Ureter (tissue), 1 donor: ENCODE data around the gene PPP1R26. TPM values are rescaled to one million over a fixed set of nuclear protein-coding genes. Genes with fewer than 3 reads are reported as not detected.
A peak's percentile ranks its signal among the peaks of the same experiment; 100 is the strongest.

Source experiments
- DNase-seq: peaks from one replicate; pipeline ENCODE4 v3.0.0-alpha.2; 2020; ENCODE audit warnings: low spot score
- total RNA-seq: library from RNA; stranded (reverse); gene quantifications from one replicate; pipeline ENCODE4 v1.2.4, GENCODE V29; 2023
- donor health status: DM: yes; HTN: yes; CAD: no.

The PPP1R26 gene
- total RNA-seq, 1 donor from 2014 or later, result 25.6 TPM

DNA sequence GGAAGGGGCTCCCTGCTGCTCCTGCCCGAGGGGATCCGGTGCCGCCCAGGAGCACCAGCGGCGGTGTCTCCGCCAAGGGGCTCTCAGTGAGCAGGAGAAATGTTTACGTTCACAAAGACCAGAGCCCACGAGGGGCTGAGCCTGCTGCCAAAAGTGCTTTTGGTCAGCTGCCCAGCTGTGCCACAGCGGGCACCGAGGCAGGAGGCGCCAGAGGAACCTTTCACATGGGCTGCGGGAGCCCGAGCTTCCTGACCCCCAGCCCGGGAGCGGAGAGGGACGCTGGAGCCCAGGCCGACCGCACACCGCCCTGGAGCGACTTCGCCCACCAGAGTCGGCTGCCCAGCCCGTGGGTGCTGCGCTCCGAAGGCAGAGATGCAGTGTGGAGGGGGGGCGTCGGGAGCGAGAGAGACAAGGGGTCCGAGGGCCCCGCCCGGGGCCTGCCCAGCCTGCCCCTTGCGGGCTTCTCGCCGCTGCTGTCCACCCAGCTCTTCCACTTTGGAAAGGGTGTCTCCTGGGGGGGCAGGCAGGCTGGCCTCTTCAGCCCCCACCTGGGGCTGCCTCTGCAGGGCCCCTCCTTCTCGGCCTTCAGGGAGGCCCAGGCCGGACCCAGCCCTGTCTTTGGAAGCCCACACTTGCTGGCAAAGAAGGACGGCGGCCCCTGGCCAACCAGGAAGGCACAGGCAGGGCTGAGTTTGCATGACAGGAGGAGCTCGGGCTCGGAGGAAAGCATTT lies 7.9 kb downstream of the PPP1R26 start:
- no peak for DNase-seq

DNA sequence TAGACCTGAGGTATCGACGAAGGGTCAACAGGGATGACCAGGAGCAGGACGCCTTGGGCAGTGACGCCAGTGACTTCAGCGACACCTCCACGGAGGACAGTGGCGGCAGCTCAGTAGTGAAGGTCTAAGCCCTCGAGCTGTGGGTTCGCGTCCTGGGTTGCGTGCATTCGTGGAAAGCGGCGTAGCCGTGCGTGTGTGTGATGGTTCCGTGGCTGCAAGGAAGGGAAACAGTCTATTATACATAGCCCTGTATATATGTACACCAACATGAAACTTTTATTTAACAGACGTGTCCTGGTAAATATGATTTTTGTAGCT lies 8.4 kb downstream of the PPP1R26 start:
- no peak for DNase-seq

DNA sequence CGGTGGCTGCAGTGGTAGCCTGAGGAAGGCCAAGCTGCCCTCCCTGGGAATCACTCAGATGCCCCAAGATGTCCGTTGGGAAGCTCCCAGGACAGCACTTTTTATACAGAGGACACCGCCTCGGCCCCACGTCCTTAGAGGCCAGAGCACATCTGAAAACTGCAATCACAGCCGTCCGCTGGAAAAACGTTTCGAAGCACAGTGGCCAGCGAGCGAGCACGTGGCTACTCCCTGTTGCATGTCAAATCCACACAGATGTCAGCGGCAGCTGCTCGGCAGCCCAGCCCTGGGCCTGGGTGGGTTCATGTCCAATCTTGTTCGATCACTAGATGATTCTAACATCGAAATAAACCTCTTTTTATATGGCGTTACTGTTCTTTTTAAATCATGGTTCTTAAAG lies 8.9 kb downstream of the PPP1R26 start:
- no peak for DNase-seq

DNA sequence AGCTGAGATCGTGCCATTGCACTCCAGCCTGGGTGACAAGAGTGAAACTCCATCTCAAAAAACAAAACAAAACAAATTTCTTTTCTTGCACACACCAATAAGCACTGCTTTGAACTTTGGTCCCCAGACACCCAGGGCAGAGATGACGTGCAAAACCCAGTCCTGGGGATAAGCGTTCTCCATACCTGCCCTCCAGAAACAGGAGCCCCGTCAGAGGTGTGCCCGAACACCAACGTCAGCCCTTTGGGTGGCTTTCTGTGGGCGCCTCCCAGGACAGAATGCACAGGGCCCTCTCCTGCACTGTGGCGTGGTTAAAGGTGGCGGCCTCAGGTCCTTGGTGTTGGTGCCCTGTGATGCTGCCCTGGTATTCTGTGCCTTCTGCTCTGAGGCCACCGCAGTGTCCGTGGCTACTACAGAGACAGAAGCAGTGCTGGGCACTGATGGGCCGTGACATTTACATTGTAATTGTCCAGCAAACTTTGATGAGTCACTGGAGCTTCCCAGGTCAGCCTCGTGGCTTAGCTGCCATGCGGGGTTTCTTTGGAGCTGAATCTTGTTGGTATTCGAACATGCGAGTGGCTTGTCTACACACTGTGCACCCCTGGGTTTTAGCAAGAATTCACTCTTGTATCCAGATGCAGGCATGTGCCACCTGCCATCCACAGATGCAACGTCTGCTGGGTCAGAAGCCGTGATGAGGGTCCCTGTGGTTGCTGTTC lies 9.8 kb downstream of the PPP1R26 start:
- no peak for DNase-seq

DNA sequence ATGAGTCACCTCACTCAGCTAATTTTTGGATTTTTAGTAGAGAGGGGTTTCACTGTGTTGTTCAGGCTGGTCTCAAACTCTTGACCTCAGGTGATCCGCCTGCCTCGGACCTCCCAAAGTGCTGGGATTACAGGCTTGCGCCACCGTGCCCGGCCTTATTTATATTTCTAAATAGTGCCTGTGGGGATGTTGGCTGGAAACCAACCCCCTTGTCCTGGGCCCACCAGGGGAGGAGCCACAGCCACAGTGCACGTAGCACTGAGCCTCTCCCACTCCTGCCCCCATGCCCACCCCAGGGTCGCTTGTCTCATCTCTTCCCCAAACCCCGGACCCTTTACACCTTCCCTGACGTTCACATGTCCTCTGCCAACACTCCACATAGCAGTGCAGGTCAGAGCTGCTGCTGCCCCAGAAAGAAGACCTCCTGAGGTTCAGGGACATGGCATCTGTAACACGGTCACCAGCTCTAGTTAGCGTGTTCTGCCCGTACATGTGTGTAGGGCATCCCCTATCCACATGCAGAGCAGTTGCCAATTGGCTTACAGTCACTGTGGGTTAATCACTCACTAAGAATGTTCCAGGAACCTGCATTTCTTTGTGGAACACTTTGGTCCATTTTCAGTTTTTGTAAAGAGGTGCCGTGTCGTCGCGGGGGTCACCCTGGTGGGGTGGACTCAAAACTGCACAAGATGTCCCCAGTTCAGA lies 10.7 kb downstream of the PPP1R26 start:
- DNase-seq, result no peak

DNA sequence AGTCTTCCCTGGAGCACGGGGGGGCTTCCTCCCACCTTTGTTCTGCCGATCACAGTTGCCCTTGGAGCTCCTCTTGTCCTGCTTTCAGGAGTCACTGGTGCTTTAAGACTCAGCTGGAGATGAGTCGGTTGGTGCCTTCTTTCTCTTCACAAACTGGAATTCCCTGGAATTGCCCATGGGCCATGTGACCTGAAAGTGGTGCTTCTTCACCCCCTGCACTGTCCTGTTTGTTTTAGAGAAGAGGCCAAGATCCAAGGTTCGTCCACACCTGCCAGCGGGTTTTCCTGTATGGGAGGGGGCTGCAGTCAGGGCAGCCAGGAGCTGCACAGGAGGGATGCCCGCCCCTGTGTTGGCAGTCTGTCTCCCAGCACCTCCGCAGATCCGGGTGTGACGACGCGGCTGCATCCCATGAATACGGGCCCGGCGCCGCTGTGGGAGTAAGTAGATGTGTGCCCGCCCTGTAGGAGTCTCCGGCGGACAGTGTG lies 11.4 kb downstream of the PPP1R26 start:
- DNase-seq, result no peak

DNA sequence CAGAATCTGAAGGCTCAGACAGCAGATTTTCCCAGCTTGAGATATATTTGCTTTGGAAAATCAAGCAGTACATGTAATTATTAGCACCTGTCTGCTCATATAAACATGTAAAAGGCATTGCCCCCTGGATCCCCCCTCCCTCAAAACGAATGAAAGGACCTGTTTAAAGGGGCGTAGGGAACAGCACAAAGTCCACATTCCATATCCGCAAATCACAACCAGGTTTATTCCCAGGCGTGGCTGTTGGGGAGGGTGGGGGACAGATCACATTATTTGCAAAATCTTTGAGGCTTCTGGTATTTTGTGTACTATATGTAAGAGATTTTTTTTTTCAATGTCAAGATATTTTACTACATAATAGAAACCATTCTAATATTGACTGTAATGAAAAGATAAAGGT lies 12.2 kb downstream of the PPP1R26 start:
- DNase-seq, result no peak

DNA sequence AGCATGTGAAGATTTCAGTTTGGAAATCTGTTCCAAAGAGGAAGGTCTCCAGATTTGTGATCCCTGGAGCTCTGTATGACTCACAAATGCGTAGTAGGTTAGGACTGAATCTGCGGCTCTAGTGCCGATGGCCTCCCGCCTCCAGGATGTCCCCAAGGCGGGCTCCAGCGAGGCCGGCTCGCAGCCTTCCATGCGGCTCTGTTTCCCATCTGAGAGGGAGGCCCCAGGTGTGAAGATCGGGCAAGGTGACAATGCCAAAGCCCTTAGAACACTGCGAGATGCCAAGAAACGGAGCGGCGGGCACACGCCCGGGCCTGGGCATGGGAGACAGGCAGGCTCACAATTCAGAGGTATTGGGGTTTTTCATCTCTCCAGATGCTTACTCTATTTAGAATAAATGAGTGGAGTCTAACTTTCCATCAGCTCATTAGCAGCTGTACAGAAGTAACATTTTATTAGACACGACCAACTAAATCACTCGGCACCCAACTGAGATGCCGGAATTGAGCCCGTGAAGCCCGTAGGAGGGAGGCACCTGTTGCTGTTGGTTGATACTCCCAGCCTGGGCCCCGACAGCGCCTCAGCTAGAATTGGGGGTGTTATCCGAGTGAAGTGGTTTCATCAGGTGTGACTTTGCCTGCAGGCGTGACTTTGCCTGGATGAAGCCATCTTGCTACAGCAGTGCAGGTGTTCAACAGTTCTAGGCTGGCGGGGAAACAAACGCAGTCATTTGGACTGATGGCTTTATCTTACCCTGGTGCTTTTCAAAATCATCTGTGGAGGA lies 13.5 kb downstream of the PPP1R26 start:
- DNase-seq, result no peak

DNA sequence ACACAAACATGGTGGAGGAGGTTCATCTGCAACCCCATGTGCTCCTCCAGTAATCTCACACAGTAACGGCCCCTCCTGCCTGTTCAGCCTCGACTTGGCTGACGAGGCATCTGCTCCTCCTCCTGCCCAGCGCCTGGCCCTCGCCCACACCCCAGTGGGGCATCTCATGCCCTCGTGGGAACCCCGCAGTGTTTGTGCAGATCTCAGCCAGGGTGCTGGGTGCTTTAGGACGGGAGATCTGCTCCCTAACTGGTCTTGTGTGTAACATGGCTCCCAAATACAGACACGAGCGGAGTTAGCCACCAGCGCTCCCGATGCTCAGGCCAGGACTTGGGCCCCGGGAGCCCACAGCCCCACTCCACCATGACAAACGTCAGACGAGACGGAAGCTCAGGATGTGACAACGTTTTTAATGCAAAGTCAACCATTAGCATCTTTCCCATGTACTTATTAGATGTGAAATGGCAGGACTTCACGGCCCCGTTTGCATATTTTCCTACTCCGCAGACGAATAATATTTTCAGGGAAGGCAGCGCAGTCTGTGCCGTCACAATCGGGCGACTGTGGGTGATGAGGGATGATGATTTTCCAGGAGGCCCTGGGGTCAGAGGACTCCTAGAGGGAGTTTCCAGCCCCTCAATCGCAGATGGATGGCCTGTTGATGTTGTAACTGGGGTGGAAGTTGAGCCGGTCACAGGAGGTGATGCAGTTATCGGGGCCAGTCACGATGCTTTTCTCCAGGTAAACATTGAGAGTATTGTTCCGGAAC lies 15.4 kb downstream of the PPP1R26 start:
- no peak for DNase-seq

DNA sequence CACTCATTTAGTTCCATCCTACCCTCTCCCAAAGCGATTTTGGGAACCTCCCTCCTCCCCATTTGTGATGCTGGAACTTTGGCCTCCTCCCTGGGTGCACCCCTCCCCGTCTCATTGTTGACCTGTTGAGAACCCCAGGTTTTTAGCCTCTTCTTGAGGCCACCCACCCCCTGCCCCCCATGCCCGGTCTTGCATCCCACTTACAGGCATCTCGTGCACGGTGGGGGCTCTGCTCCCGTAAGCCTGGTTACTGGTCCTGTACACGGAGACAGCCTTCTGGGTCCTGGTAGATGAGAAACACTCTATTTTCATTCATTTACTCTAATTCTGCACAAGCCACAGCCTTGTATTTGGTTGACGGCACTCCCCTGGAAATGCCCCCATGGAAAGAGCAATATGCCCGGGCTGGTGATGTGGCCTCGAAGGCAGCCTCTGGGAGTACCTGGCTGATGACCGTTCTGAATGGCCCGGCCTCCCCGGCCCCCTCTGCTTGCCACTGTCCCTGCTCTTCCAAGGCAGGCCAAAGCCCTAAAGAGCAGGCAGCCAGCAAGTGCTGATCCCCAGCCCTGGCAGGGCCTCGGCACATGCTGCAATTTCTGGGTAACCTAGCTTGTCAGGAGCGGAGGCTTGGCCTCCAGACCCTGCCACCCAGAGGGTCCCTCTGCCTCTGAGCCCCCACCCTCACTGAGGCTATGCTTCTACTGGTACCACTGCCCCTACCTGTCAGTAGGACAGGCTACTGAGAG lies 19.0 kb downstream of the PPP1R26 start:
- no peak for DNase-seq

DNA sequence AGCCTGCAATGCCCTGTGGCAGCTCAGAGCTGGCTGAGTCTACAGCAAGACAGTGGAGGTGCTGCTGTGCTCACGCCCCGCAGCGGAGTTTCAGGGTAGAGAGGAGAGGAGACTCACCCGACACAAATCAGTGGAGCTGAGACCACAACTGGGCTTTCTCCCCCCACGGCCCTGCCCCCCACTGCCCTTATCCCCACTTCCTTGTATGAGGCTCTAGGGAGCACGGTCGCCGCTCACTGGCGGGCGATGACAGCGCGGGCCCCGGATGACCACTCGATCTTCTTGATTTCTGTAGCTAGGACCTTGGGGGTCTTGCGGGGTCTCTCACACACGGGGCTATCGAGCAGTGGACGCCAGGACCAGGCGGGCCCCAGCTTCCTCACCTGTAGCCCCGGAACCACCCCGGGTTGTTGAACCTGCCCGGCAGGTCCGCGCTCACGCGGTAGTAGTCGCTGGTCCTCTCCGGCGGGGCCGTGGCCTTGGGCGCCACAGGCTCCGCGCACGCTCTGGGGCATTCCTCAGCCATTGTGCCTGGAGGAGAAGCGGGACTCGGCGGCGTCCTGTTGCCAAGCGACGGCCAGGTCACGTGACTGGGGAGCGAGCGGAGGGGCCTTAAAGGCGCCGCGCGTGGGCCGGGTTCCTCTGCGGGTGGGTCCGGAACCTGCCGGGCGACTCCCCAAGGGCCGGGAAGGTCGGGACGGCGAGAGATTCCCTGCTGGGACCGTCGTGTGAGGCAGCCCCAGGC lies 19.9 kb downstream of the PPP1R26 start:
- DNase-seq, result peak; percentile 94

DNA sequence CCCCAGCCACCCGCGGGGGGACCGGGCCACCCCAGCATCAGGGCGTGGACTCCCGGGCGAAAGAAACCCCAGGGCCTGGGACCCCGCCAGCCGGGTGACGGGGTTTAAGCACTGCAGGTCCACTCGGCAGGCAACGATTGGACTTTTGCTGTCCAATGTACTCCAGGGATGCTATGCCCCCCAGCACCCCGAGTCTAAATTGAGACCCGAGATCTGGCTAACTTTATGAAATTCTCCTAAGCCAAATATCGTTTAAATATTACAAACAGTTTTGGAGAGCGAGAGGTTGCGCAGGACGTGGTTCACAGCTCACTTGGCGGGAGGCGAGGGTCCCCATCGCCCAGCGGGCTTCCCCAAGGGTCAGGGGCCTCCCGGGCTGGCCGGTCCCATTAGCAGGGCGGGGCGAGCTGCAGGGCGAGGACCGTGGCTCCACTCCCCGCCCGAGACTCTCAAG lies 20.5 kb downstream of the PPP1R26 start:
- no peak for DNase-seq

DNA sequence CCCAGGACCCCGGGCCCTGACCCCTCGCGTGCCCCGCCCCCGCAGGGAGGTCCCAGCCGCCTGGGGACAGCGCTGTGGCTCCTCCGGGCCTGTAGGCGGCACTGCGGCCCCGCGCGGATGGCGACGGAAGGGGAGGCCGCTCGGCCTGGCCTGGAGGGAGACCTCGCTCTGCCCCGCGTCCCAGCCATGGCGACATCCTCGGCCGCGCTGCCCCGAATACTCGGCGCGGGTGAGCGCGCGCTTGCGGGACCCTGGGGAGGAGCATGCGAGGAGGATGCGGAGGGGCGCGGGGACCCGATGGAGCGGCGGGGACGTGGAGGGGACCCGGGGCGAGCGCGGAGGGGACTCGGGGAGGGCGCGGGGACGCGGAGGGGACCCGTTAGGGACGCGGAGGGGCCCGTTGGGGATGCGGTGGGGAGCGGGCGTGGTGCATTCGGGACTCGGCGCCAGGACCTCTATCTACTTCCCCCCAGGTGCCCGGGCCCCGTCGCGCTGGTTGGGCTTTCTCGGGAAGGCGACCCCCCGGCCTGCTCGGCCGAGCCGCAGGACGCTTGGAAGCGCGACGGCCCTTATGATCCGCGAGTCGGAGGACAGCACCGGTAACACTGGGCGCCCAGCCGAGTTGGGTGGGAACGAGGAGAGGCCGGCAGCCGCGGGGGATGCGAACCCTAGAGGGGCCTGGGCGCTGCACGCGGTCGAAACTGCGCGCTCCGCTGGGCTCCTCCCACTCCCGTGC lies 21.1 kb downstream of the PPP1R26 start, which contains the start of gene MRPS2:
Gene MRPS2 (plus strand): TSS at position 158 of the 736 bp plus-strand sequence. CDS start 29 bp downstream, at position 187.
- DNase-seq, result peak; percentile 84

DNA sequence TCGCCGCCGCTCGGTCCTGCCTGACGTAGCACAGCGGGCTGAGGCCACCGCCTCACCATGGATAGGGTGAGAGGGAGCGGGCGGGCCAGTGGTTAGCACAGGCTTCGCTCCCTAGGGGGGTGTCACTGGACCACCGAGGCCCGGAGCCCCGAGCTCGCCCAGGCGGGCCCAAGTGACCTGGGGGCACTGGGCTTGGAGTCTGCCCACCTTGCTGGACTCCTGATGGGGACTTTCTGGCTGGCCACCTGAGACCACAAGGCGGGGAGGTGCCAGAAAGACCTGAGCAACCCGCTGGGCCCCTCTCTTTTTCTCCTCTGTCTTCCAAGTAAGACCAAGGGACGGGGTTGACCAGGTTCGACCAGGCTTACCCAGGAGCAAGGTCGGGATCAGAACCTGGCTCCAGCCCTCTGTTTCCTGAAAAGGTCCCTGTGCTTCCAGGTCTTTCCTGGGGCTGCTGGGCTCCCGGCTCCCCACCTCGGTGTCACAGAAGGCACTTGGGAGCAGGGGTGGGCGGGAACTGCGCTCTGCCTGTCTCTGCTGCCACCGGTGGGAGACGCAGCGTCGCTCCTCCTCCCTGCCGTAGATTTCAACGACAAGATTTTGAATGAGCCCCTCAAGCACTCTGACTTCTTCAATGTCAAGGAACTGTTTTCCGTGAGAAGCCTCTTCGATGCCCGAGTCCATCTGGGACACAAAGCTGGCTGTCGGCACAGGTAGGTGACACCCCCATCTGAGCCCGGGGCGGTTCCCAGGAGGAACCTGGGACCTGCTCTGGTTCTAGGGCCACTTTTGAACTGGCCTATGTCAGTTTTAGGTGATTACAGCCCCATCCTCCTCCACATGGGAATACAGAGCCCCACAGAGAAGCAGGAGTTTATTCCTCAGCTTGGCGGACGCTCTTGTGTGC lies 21.9 kb downstream of the PPP1R26 start:
- DNase-seq, result no peak

DNA sequence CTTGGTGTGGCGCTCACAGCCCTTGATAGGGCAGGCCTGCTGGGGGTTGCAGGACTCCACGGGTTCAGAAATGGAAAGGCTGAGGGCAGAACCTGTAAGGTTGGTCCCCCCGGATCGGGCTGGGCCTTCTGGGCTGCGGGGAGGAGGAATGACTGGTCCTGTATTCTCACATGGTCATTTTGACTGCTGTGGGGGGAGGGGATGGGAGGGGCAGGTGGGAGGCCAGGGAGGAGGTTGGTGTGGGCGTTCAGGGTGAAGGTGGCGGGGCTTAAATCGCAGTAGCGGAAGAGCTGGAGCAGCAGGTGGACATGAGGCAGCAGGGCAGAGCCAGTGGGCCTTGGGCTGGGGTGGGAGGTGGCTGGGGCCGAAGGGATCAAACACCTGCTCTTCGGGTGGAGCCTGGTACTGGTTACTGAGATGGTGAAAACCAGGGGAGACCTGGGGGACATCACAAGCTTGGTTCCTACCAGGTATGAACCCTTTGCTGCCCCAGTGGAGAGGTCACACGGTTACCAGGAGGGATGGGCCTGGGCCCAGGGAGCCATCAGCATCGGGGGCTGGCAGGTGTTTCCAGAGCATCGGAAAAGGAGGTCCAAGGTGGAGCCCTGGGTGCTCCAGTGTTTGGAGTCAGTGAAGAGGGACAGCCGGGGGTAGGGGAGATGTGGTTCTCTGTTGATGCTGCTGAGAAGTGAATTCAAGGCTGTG lies 22.7 kb downstream of the PPP1R26 start:
- DNase-seq, result no peak

DNA sequence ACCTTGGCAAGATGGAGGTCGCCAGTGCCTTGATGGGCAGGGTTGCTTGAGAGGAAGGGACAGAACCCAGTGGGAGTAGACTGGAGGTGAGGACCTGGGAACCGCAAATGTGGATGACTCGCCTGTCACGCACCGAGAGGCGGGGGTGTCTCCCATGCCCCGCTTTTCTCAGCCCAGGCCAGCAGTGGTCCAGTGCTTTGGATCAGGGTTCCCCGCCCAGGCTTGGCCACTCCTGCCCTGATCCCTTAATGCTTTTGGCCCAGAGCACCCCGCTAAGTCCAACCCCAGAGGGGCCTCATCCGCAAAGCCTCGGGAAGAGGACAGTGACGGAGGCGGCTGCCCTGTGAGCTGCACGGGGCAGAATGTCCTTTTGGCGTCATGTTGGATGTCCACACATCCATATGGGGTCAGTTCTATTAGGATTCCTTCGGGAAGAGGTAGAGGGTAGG lies 23.3 kb downstream of the PPP1R26 start:
- no peak for DNase-seq
